CD4-positive, CD25-positive, alpha-beta regulatory T cell (primary cell): ENCODE results near the gene USP2. TPM values are rescaled to one million over a fixed set of nuclear protein-coding genes. Genes with fewer than 3 reads are reported as not detected.

Experiments used
- ATAC-seq, 2 donors: fragments of 150-1000 bp; cut with Tn5 transposase; one replicate each; pipeline ENCODE4 v1.10.0; 2021; ENCODE audit warnings: low read depth in 2 of 2, moderate number of reproducible peaks in 2 of 2, moderate library complexity in 1 of 2
- DNase-seq, 3 donors: peaks; one replicate each; pipeline versions ENCODE4 v3.0.0 to v3.0.0-alpha.2; 2012 to 2022; ENCODE audit warnings: mixed read lengths in 1 of 3
- H3K27ac ChIP-seq: one replicate; pipeline ENCODE4 v1.7.0; 2013; ENCODE audit warnings: mild to moderate bottlenecking, low read length; ENCODE audit not compliant: insufficient read depth, poor library complexity, severe bottlenecking
- H3K27me3 ChIP-seq: one replicate; pipeline ENCODE4 v1.7.0; 2013; ENCODE audit warnings: low read length; ENCODE audit not compliant: control insufficient read depth, insufficient read depth
- H3K36me3 ChIP-seq: one replicate; pipeline ENCODE4 v1.7.0; 2013; ENCODE audit warnings: mild to moderate bottlenecking, low read length, moderate library complexity; ENCODE audit not compliant: control insufficient read depth, insufficient read depth
- H3K4me1 ChIP-seq: 2 replicates; pipeline ENCODE4 v1.7.0; 2013; ENCODE audit warnings: mild to moderate bottlenecking, low read length; ENCODE audit not compliant: insufficient read depth, control insufficient read depth, poor library complexity, severe bottlenecking
- H3K4me3 ChIP-seq: one replicate; pipeline ENCODE4 v1.7.0; 2013; ENCODE audit warnings: low read depth, mild to moderate bottlenecking, low read length, moderate library complexity
- H3K9me3 ChIP-seq, 2 experiments: 1 replicate in 1 of 2; 2 replicates in 1 of 2; pipeline ENCODE4 v1.7.0; 2013; ENCODE audit warnings: low read length in 2 of 2, mild to moderate bottlenecking in 1 of 2, moderate library complexity in 1 of 2; ENCODE audit not compliant: control insufficient read depth in 2 of 2
- H3K27ac Mint-ChIP-seq, 3 donors: one replicate each; pipeline ENCODE4 v1.8.0; 2020 to 2022; ENCODE audit warnings: mild to moderate bottlenecking in 3 of 3, mixed read lengths in 3 of 3, moderate library complexity in 2 of 3
- H3K27me3 Mint-ChIP-seq: one replicate; pipeline ENCODE4 v1.8.0; 2022; ENCODE audit warnings: mild to moderate bottlenecking, mixed read lengths
- H3K36me3 Mint-ChIP-seq: one replicate; pipeline ENCODE4 v1.8.0; 2020; ENCODE audit warnings: mixed read lengths
- H3K4me1 Mint-ChIP-seq, 4 donors: one replicate each; pipeline ENCODE4 v1.8.0; 2020 to 2022; ENCODE audit warnings: mixed read lengths in 4 of 4, mild to moderate bottlenecking in 1 of 4
- H3K4me3 Mint-ChIP-seq, 4 donors: one replicate each; pipeline ENCODE4 v1.8.0; 2020 to 2022; ENCODE audit warnings: mild to moderate bottlenecking in 4 of 4, mixed read lengths in 4 of 4, moderate library complexity in 3 of 4
- H3K9me3 Mint-ChIP-seq, 7 donors: one replicate each; pipeline ENCODE4 v1.8.0; 2020 to 2022; ENCODE audit warnings: mixed read lengths in 7 of 7, mild to moderate bottlenecking in 3 of 7, moderate library complexity in 2 of 7
- polyA plus RNA-seq, 4 donors: library from polyadenylated mRNA; unstranded; fragments of 300-500 nt; fragmentation: Illumina TruSeq; gene quantifications; one replicate each; pipeline ENCODE4 v1.2.3, GENCODE V29; 2021
- total RNA-seq: library from RNA; stranded (reverse); gene quantifications from one replicate; pipeline ENCODE4 v1.2.3, GENCODE V29; 2022

Gene USP2
- total and polyA plus RNA-seq, 5 donors from 2014 or later: 0.22 to 1.6 TPM; not detected in 3

GRCh38 chr11:119370486-119371046 lies 10.9 kb downstream of the USP2 start:
- no peak overlapping the region for H3K27ac ChIP-seq
- H3K4me3 ChIP-seq: no peak overlapping the region
- H3K4me1 ChIP-seq: no peaks in the 10 kb centered on the region
- no peaks in the 10 kb centered on the region for H3K9me3 ChIP-seq
- DNase-seq: no peak
- no peaks in the 10 kb centered on the region for H3K36me3 Mint-ChIP-seq
- H3K36me3 ChIP-seq: no peaks in the 10 kb centered on the region
- no peak overlapping the region for H3K4me3 Mint-ChIP-seq
- peaks cover 24% of the 10 kb centered on the region for H3K27me3 Mint-ChIP-seq
- H3K4me1 Mint-ChIP-seq: peaks cover 0 to 3% (median 0%) of the 10 kb centered on the region in 4 donors
- peaks cover 11% of the 10 kb centered on the region for H3K27me3 ChIP-seq
- H3K9me3 Mint-ChIP-seq: peaks cover 0 to 1% (median 0%) of the 10 kb centered on the region in 7 donors
- H3K27ac Mint-ChIP-seq: no peak overlapping the region
- no peak for ATAC-seq

GRCh38 chr11:119369132-119369925 lies 12.2 kb downstream of the USP2 start:
- Mint-ChIP-seq H3K4me1 (peaks cover 0 to 10% (median 4%) of the 10 kb centered on the region in 4 donors), H3K9me3 (peaks cover 0 to 1% (median 0%) of the 10 kb centered on the region in 7 donors), H3K27ac (no peak overlapping the region), H3K36me3 (no peaks in the 10 kb centered on the region), H3K27me3 (peaks cover 37% of the 10 kb centered on the region), H3K4me3 (peak overlapping the region in 1 of 4 donors; percentile 66)
- ATAC-seq (no peak), DNase-seq (no peak)
- H3K27me3 ChIP-seq: peaks cover 23% of the 10 kb centered on the region
- no peaks in the 10 kb centered on the region for H3K36me3 ChIP-seq
- H3K4me1 ChIP-seq: peaks cover 3% of the 10 kb centered on the region
- no peak overlapping the region for H3K4me3 ChIP-seq
- H3K27ac ChIP-seq: no peak overlapping the region
- H3K9me3 ChIP-seq: no peaks in the 10 kb centered on the region

GRCh38 chr11:119368121-119369034 lies 13.1 kb downstream of the USP2 start:
- Histone ChIP-seq H3K4me1 (peaks cover 6% of the 10 kb centered on the region), H3K27ac (no peak overlapping the region), H3K9me3 (no peaks in the 10 kb centered on the region), H3K27me3 (peaks cover 23% of the 10 kb centered on the region), H3K36me3 (no peaks in the 10 kb centered on the region), H3K4me3 (no peak overlapping the region)
- Mint-ChIP-seq H3K27me3 (peaks cover 38% of the 10 kb centered on the region), H3K27ac (no peak overlapping the region), H3K9me3 (peaks cover 0 to 1% (median 0%) of the 10 kb centered on the region in 7 donors), H3K4me3 (no peak overlapping the region), H3K36me3 (no peaks in the 10 kb centered on the region), H3K4me1 (peaks cover 0 to 9% (median 4%) of the 10 kb centered on the region in 4 donors)
- no peak for DNase-seq
- ATAC-seq: no peak

DNA sequence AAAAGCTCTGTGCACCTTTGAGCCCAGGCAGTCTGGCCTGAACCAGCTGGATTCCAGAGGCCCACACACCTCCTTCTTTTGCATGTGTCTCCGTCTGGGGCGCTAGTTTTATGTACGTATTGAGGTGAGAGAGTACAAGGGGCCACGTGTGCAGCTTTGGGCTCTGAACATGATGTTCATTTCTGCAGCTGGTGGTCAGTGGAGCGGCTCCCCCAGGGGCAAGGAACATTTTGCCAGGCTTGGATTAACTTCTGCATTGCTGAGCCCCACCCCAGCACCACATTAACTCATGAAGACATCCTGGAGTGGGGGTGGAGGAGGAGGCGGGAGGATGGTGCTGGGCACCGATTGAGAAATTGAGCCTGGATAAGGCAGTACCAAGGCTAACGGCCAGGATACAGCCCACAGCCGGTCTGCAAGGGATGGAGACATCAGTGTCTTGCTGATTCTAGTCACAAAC lies 13.8 kb downstream of the USP2 start:
- Mint-ChIP-seq H3K36me3 (no peaks in the 10 kb centered on the region), H3K27ac (no peak overlapping the region)
- H3K27me3 ChIP-seq: peaks cover 23% of the 10 kb centered on the region

DNA sequence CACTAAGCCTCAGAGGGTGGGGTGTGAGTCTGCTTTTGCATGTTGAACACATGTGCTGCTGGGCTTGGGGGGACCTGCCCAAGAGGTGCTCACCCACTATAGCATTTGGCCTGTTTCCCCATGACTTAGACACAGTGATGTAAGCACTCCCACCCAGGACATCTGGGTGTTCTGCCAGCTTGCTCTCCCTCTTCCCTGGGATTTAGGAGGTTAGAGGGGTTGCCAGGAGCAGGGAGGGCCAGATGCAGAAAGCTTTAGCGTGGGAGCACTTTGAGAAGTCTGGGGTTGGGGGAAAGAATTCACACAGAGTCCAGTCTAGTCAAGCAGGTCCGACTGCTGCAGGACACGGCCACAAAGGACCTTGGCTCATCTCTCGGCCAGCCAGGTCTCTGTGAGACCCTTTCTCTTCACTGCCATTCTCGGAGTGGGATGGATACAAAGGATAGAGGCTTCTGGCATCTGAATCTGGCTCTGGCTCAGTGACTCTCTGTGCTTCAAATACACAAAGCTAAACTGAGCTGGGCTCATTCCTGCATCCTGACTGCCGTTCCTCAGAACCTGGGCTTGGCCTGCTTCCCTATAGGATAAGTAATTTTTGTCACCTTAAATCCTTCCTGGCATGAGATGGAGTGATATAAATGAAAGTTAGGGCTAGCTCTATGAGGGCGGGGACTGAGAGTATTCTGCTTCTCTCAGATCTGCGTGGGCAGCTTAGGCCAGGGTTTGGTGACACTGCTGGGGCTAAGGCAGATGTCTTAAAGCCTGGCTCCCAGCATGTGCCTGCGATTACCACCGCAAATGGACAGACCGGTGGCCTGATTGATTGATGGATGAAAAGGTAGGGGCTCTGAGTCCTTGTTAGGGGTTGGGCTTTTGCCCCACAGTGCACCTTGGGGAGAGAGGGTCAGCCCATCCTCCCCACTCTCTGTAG lies 14.5 kb downstream of the USP2 start:
- H3K4me1 ChIP-seq: peaks cover 6% of the 10 kb centered on the region
- no peaks in the 10 kb centered on the region for H3K36me3 ChIP-seq
- H3K4me3 Mint-ChIP-seq: peak overlapping the region in 1 of 4 donors; percentile 8
- H3K27ac Mint-ChIP-seq: peak overlapping the region in 1 of 3 donors; percentile 5
- peaks cover 0 to 15% (median 4%) of the 10 kb centered on the region in 4 donors for H3K4me1 Mint-ChIP-seq
- DNase-seq (no peak), ATAC-seq (no peak)
- peaks cover 23% of the 10 kb centered on the region for H3K27me3 ChIP-seq
- H3K4me3 ChIP-seq: no peak overlapping the region
- H3K27me3 Mint-ChIP-seq: peaks cover 47% of the 10 kb centered on the region
- no peaks in the 10 kb centered on the region for H3K36me3 Mint-ChIP-seq
- H3K9me3 Mint-ChIP-seq: peaks cover 0 to 1% (median 0%) of the 10 kb centered on the region in 7 donors
- H3K9me3 ChIP-seq: no peaks in the 10 kb centered on the region
- H3K27ac ChIP-seq: no peak overlapping the region

More for the DNA sequence above, 13.8 kb downstream of the USP2 start:
- Histone ChIP-seq H3K36me3 (no peaks in the 10 kb centered on the region), H3K27ac (no peak overlapping the region), H3K4me3 (no peak overlapping the region), H3K4me1 (peaks cover 6% of the 10 kb centered on the region), H3K9me3 (no peaks in the 10 kb centered on the region)
- DNase-seq (no peak), ATAC-seq (no peak)
- Mint-ChIP-seq H3K27me3 (peaks cover 45% of the 10 kb centered on the region), H3K4me1 (peaks cover 0 to 12% (median 4%) of the 10 kb centered on the region in 4 donors), H3K4me3 (no peak overlapping the region), H3K9me3 (peaks cover 0 to 1% (median 0%) of the 10 kb centered on the region in 7 donors)

DNA sequence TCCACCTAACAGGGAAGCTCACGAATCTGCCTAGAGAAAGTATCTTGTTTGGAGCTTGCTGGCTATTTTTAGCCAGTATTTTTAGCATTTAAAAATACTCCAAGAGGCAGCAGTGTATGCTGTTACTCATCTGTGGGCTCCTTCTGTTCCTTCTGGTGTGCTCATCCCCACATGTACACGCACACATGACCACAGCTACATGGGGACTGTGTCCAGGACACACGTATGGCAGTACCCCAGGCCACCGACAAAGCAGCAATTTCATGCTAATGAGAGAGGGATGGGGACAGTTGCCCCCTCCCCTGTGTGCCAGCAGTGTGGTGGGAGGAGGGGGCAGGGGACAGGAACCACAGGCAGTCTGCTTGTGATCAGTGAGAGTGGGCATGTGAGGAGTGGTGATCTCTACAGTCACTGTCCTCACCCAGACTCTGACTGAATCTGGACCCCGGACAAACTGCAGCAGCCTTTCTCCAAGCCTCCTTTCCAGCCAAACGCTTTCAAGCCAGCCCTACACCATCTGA lies 16.4 kb downstream of the USP2 start:
- DNase-seq: no peak
- no peaks in the 10 kb centered on the region for H3K36me3 Mint-ChIP-seq
- ATAC-seq: no peak
- Histone ChIP-seq H3K4me1 (peaks cover 6% of the 10 kb centered on the region), H3K9me3 (no peaks in the 10 kb centered on the region), H3K27ac (no peak overlapping the region), H3K36me3 (no peaks in the 10 kb centered on the region), H3K4me3 (no peak overlapping the region), H3K27me3 (peaks cover 23% of the 10 kb centered on the region)
- peaks cover 0 to 1% (median 0%) of the 10 kb centered on the region in 7 donors for H3K9me3 Mint-ChIP-seq
- H3K27me3 Mint-ChIP-seq: peaks cover 55% of the 10 kb centered on the region
- peaks cover 0 to 15% (median 4%) of the 10 kb centered on the region in 4 donors for H3K4me1 Mint-ChIP-seq
- H3K4me3 Mint-ChIP-seq: peak overlapping the region in 2 of 4 donors; percentile 22 to 85
- H3K27ac Mint-ChIP-seq: no peak overlapping the region
